HepG2 (cell line): ENCODE measurements around the gene DHRS13. TPM values are rescaled to one million over a fixed set of nuclear protein-coding genes. Genes with fewer than 3 reads are reported as not detected.

ENCODE experiments used
- ARNTL ChIP-seq: sonication (generic); formaldehyde crosslinking; IDR thresholded peaks from 2 replicates; pipeline ENCODE4 v1.4.0; 2020; ENCODE audit warnings: mild to moderate bottlenecking, missing genetic modification reagents
- ELF1 ChIP-seq: sonication (generic); formaldehyde crosslinking; IDR thresholded peaks from 2 replicates; pipeline ENCODE4 v1.4.0; 2020; ENCODE audit warnings: missing genetic modification reagents
- FOXK1 ChIP-seq: sonication (generic); formaldehyde crosslinking; IDR thresholded peaks from 2 replicates; pipeline ENCODE4 v1.4.0; 2020; ENCODE audit warnings: low read depth, missing genetic modification reagents, borderline replicate concordance
- HNF4G ChIP-seq, 2 experiments: sonication (generic) in 1 of 2; formaldehyde crosslinking in 1 of 2; IDR thresholded peaks; 2 replicates each; pipeline versions ENCODE4 v1.4.0 to v1.6.1; 2011 to 2020; ENCODE audit warnings: borderline replicate concordance in 2 of 2, low read depth in 2 of 2, mild to moderate bottlenecking in 2 of 2, low read length in 1 of 2, missing genetic modification reagents in 1 of 2, moderate library complexity in 1 of 2
- KAT2B ChIP-seq: fragments of 150-350 bp; IDR thresholded peaks from 2 replicates; pipeline ENCODE4 v1.6.1; 2014; ENCODE audit warnings: low read depth, low read length, borderline replicate concordance
- NFYC ChIP-seq: IDR thresholded peaks from 2 replicates; pipeline ENCODE4 v1.6.1; 2016; ENCODE audit warnings: missing genetic modification reagents, missing compliant biosample characterization
- SALL1 ChIP-seq: sonication (generic); formaldehyde crosslinking; IDR thresholded peaks from 2 replicates; pipeline ENCODE4 v1.8.0; 2022; ENCODE audit warnings: mild to moderate bottlenecking, missing genetic modification reagents
- ZFX ChIP-seq: sonication (generic); formaldehyde crosslinking; IDR thresholded peaks from 2 replicates; pipeline ENCODE4 v1.4.0; 2020; ENCODE audit warnings: mild to moderate bottlenecking, low read depth, missing genetic modification reagents, moderate library complexity
- ZKSCAN8 ChIP-seq: IDR thresholded peaks from 2 replicates; pipeline ENCODE4 v1.6.1; 2016; ENCODE audit warnings: borderline replicate concordance, missing genetic modification reagents, missing compliant biosample characterization
- ZNF264 ChIP-seq: sonication (generic); formaldehyde crosslinking; IDR thresholded peaks from 2 replicates; pipeline ENCODE4 v1.4.0; 2020; ENCODE audit warnings: missing genetic modification reagents
- ZNF431 ChIP-seq: sonication (generic); formaldehyde crosslinking; IDR thresholded peaks from 2 replicates; pipeline ENCODE4 v1.9.0; 2022; ENCODE audit warnings: missing genetic modification reagents, low read depth, mild to moderate bottlenecking, borderline replicate concordance
- polyA plus RNA-seq, 8 experiments: library from polyadenylated mRNA; depleted of rRNA in 3 of 8; stranded (reverse) in 7 of 8; unstranded in 1 of 8; fragments of >200 nt; fragmentation: Illumina TruSeq in 4 of 8; extraction: Trizol in 4 of 8; gene quantifications; 2 replicates each; pipeline versions ENCODE4 v1.2.1 to v1.2.3, GENCODE V29; 2011 to 2016; ENCODE audit warnings: low read depth in 4 of 8, missing spikeins in 1 of 8, mixed read lengths in 1 of 8; ENCODE audit not compliant: insufficient read depth in 1 of 8
- total RNA-seq, 5 experiments: library from RNA; depleted of rRNA; stranded (reverse); fragments of >200 nt; fragmentation: Illumina TruSeq; extraction: Trizol; gene quantifications; 2 replicates each; pipeline ENCODE4 v1.2.3, GENCODE V29; 2016; ENCODE audit warnings: low read depth in 1 of 5
- TF ChIP-seq, protein P1 (sequence below): sonication (generic); formaldehyde crosslinking; IDR thresholded peaks from 2 replicates; pipeline ENCODE4 v1.5.1; 2020; ENCODE audit warnings: mild to moderate bottlenecking, missing genetic modification reagents, moderate library complexity
- TF ChIP-seq, protein P2 (sequence below): sonication (generic); formaldehyde crosslinking; IDR thresholded peaks from 2 replicates; pipeline ENCODE4 v1.4.0; 2020; ENCODE audit warnings: missing genetic modification reagents
- TF ChIP-seq, protein P3 (sequence below): sonication (generic); formaldehyde crosslinking; conservative IDR thresholded peaks from 2 replicates; pipeline ENCODE4 v1.4.0; 2020; ENCODE audit warnings: mild to moderate bottlenecking, missing genetic modification reagents, moderate library complexity

Gene DHRS13
- total and polyA plus RNA-seq, 2 of the 13 experiments (the other 11 are each of a cell fraction or from before 2014, with no cell fraction given) = 11.8 to 12.6 TPM

DNA sequence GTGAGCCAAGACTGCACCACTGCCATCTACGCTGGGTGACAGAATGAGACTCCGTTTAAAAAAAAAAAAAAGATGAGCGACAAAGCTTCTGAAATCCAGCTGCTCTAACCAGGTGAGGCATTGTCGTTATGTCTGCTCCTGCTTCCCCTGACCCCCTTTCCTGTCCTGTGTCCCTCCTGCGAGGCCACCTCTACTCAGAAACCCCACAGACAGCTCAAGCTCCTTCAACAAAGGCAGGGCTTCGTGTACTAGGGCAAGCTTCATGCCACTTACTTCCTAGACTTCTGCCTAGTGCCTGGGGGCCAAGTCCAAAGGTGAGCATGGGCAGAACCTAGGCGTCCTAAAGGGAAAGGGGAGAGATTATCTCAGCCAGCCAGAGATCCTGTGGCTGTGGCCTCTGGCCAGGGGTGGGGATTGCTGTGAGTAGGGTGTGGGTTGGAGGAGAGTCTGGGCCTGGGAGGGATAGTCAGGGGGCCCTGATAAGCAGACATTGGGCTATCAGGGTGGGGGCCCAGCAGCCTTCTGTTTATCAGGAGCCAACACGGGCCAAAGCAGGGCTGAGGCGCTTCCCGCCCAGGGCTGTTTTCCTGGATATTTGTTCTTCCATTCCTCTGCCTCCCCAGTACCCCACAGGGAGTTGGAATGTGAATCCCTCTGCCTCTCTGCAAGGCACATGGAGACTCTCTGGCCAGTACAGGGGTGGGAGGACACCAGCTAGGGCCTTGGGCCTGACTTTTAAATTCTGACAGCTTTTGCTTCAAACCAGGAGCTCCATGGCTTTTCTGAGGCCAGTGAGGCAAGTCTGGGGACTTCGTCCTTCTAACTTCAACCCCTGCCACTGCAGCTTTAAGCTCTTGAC lies 37.7 kb downstream of the DHRS13 start (continued):
- TF ChIP-seq, protein P1, sequence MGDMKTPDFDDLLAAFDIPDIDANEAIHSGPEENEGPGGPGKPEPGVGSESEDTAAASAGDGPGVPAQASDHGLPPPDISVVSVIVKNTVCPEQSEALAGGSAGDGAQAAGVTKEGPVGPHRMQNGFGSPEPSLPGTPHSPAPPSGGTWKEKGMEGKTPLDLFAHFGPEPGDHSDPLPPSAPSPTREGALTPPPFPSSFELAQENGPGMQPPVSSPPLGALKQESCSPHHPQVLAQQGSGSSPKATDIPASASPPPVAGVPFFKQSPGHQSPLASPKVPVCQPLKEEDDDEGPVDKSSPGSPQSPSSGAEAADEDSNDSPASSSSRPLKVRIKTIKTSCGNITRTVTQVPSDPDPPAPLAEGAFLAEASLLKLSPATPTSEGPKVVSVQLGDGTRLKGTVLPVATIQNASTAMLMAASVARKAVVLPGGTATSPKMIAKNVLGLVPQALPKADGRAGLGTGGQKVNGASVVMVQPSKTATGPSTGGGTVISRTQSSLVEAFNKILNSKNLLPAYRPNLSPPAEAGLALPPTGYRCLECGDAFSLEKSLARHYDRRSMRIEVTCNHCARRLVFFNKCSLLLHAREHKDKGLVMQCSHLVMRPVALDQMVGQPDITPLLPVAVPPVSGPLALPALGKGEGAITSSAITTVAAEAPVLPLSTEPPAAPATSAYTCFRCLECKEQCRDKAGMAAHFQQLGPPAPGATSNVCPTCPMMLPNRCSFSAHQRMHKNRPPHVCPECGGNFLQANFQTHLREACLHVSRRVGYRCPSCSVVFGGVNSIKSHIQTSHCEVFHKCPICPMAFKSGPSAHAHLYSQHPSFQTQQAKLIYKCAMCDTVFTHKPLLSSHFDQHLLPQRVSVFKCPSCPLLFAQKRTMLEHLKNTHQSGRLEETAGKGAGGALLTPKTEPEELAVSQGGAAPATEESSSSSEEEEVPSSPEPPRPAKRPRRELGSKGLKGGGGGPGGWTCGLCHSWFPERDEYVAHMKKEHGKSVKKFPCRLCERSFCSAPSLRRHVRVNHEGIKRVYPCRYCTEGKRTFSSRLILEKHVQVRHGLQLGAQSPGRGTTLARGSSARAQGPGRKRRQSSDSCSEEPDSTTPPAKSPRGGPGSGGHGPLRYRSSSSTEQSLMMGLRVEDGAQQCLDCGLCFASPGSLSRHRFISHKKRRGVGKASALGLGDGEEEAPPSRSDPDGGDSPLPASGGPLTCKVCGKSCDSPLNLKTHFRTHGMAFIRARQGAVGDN (CRISPR knock-in tag) = peak; percentile 60
- TF ChIP-seq NFYC (CRISPR knock-in tag) (no peak), KAT2B (no peak), ZFX (CRISPR knock-in tag) (peak; percentile 19; the same call in 1 of the 2 replicates), ZNF431 (CRISPR knock-in tag) (no peak), FOXK1 (CRISPR knock-in tag) (no peak), SALL1 (CRISPR knock-in tag) (0 out of 2 replicates have a peak, but pooled peaks have one; percentile 24), ZKSCAN8 (CRISPR knock-in tag) (no peak), ARNTL (CRISPR knock-in tag) (no peak), HNF4G (IDR thresholded peaks at IDR 0.05; ENCODE audit: borderline replicate concordance, low read depth, low read length) (peak; percentile 63), HNF4G (CRISPR knock-in tag; IDR thresholded peaks at IDR 0.05; ENCODE audit: borderline replicate concordance, low read depth) (no peak), ZNF264 (no peak), ELF1 (CRISPR knock-in tag) (no peak)
- TF ChIP-seq, protein P2, sequence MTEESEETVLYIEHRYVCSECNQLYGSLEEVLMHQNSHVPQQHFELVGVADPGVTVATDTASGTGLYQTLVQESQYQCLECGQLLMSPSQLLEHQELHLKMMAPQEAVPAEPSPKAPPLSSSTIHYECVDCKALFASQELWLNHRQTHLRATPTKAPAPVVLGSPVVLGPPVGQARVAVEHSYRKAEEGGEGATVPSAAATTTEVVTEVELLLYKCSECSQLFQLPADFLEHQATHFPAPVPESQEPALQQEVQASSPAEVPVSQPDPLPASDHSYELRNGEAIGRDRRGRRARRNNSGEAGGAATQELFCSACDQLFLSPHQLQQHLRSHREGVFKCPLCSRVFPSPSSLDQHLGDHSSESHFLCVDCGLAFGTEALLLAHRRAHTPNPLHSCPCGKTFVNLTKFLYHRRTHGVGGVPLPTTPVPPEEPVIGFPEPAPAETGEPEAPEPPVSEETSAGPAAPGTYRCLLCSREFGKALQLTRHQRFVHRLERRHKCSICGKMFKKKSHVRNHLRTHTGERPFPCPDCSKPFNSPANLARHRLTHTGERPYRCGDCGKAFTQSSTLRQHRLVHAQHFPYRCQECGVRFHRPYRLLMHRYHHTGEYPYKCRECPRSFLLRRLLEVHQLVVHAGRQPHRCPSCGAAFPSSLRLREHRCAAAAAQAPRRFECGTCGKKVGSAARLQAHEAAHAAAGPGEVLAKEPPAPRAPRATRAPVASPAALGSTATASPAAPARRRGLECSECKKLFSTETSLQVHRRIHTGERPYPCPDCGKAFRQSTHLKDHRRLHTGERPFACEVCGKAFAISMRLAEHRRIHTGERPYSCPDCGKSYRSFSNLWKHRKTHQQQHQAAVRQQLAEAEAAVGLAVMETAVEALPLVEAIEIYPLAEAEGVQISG (CRISPR knock-in tag) = no peak
- TF ChIP-seq, protein P3, sequence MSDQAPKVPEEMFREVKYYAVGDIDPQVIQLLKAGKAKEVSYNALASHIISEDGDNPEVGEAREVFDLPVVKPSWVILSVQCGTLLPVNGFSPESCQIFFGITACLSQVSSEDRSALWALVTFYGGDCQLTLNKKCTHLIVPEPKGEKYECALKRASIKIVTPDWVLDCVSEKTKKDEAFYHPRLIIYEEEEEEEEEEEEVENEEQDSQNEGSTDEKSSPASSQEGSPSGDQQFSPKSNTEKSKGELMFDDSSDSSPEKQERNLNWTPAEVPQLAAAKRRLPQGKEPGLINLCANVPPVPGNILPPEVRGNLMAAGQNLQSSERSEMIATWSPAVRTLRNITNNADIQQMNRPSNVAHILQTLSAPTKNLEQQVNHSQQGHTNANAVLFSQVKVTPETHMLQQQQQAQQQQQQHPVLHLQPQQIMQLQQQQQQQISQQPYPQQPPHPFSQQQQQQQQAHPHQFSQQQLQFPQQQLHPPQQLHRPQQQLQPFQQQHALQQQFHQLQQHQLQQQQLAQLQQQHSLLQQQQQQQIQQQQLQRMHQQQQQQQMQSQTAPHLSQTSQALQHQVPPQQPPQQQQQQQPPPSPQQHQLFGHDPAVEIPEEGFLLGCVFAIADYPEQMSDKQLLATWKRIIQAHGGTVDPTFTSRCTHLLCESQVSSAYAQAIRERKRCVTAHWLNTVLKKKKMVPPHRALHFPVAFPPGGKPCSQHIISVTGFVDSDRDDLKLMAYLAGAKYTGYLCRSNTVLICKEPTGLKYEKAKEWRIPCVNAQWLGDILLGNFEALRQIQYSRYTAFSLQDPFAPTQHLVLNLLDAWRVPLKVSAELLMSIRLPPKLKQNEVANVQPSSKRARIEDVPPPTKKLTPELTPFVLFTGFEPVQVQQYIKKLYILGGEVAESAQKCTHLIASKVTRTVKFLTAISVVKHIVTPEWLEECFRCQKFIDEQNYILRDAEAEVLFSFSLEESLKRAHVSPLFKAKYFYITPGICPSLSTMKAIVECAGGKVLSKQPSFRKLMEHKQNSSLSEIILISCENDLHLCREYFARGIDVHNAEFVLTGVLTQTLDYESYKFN = 0 out of 2 replicates have a peak, but pooled peaks have one; percentile 32
